DOHH2 (cell line): ENCODE results near the gene GRAMD2B.

Experiments
- H3F3A ChIP-seq: fragments of 200-600 bp; sonication (generic), shearing (Covaris generic); 2 replicates; pipeline ENCODE4 v1.6.0; 2016; ENCODE audit warnings: antibody characterized with exemption, mild to moderate bottlenecking; ENCODE audit not compliant: control insufficient read depth, insufficient read depth
- H3K27ac ChIP-seq: fragments of 200-600 bp; sonication (generic); 2 replicates; pipeline ENCODE4 v1.5.1; 2014; ENCODE audit warnings: low read depth, mild to moderate bottlenecking, low read length, moderate library complexity
- H3K27me3 ChIP-seq: fragments of 200-600 bp; sonication (generic); 2 replicates; pipeline ENCODE4 v1.6.1; 2014; ENCODE audit warnings: mild to moderate bottlenecking, low read length, mixed read lengths; ENCODE audit not compliant: control insufficient read depth
- H3K36me3 ChIP-seq: fragments of 200-600 bp; sonication (generic); 2 replicates; pipeline ENCODE4 v1.6.1; 2014; ENCODE audit warnings: mild to moderate bottlenecking, low read length, moderate library complexity, mixed read lengths; ENCODE audit not compliant: control insufficient read depth
- H3K4me1 ChIP-seq: fragments of 200-600 bp; sonication (generic); 2 replicates; pipeline ENCODE4 v1.6.1; 2014; ENCODE audit warnings: mild to moderate bottlenecking, low read length, mixed read lengths; ENCODE audit not compliant: control insufficient read depth
- H3K4me2 ChIP-seq: fragments of 200-600 bp; sonication (generic); 2 replicates; pipeline ENCODE4 v1.6.0; 2014; ENCODE audit warnings: mild to moderate bottlenecking, low read length, moderate library complexity
- H3K4me3 ChIP-seq: fragments of 200-600 bp; sonication (generic); 2 replicates; pipeline ENCODE4 v1.5.1; 2014; ENCODE audit warnings: mild to moderate bottlenecking, low read length, mixed read lengths
- H3K79me2 ChIP-seq: fragments of 200-600 bp; sonication (generic); 2 replicates; pipeline ENCODE4 v1.6.1; 2014; ENCODE audit warnings: mild to moderate bottlenecking, low read length, mixed read lengths; ENCODE audit not compliant: control insufficient read depth
- H3K9me2 ChIP-seq: fragments of 200-600 bp; sonication (generic); replicated peaks from 2 replicates; pipeline ENCODE4 v1.6.1; 2014; ENCODE audit warnings: mild to moderate bottlenecking, low read length, mixed read lengths; ENCODE audit not compliant: control insufficient read depth
- H3K9me3 ChIP-seq: fragments of 200-600 bp; sonication (generic); 2 replicates; pipeline ENCODE4 v1.6.1; 2014; ENCODE audit warnings: antibody characterized with exemption, low read length, mixed read lengths; ENCODE audit not compliant: control insufficient read depth, insufficient read depth
- H4K20me1 ChIP-seq: fragments of 200-600 bp; sonication (generic); 2 replicates; pipeline ENCODE4 v1.6.0; 2014; ENCODE audit warnings: low read depth, mild to moderate bottlenecking, antibody characterized with exemption, low read length, moderate library complexity; ENCODE audit not compliant: control insufficient read depth, insufficient read depth
- EZH2phosphoT487 ChIP-seq: fragments of 200-600 bp; sonication (generic); IDR thresholded peaks from 2 replicates; pipeline ENCODE4 v1.6.1; 2017; ENCODE audit warnings: borderline replicate concordance, mild to moderate bottlenecking, antibody characterized with exemption, low read length, moderate library complexity, mixed read lengths
- TF ChIP-seq, protein P1 (sequence below): fragments of 200-600 bp; sonication (generic); IDR thresholded peaks from one replicate; pipeline ENCODE4 v1.5.1; 2014; ENCODE audit warnings: antibody characterized with exemption, mild to moderate bottlenecking, low read depth, low read length; ENCODE audit not compliant: poor library complexity, severe bottlenecking

The GRAMD2B gene

DNA sequence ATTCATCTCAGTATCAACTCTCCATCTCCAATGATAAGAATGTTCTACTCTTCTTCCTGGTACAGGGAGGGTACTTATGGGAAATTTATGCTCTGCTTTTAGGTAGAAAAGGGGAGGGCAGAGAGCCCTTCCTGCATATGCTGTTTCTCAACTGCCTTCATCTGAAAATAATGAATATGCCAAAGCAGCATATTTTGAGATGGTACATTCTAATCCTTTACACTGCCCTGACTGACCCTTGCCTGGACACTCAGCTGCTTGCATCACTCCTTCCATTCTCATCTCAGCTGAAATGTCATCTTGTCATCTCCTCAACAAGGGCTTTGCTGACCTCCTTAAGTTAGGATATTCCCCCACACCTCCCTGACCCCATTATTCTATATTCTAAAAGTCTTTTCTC is 103.3 kb downstream of the GRAMD2B start:
- H3F3A ChIP-seq: no peaks in the 10 kb centered on the region
- no peaks in the 10 kb centered on the region for H4K20me1 ChIP-seq
- H3K4me2 ChIP-seq: no peak overlapping the region
- H3K27ac ChIP-seq: no peak overlapping the region
- H3K4me1 ChIP-seq: no peaks in the 10 kb centered on the region
- no peaks in the 10 kb centered on the region for H3K79me2 ChIP-seq
- TF ChIP-seq, protein P1, sequence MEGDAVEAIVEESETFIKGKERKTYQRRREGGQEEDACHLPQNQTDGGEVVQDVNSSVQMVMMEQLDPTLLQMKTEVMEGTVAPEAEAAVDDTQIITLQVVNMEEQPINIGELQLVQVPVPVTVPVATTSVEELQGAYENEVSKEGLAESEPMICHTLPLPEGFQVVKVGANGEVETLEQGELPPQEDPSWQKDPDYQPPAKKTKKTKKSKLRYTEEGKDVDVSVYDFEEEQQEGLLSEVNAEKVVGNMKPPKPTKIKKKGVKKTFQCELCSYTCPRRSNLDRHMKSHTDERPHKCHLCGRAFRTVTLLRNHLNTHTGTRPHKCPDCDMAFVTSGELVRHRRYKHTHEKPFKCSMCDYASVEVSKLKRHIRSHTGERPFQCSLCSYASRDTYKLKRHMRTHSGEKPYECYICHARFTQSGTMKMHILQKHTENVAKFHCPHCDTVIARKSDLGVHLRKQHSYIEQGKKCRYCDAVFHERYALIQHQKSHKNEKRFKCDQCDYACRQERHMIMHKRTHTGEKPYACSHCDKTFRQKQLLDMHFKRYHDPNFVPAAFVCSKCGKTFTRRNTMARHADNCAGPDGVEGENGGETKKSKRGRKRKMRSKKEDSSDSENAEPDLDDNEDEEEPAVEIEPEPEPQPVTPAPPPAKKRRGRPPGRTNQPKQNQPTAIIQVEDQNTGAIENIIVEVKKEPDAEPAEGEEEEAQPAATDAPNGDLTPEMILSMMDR: no peak
- no peak for TF ChIP-seq EZH2phosphoT487
- no peak overlapping the region for H3K4me3 ChIP-seq
- H3K27me3 ChIP-seq: no peaks in the 10 kb centered on the region
- no peaks in the 10 kb centered on the region for H3K36me3 ChIP-seq
- no peaks in the 10 kb centered on the region for H3K9me3 ChIP-seq
- H3K9me2 ChIP-seq: no peaks in the 10 kb centered on the region

DNA sequence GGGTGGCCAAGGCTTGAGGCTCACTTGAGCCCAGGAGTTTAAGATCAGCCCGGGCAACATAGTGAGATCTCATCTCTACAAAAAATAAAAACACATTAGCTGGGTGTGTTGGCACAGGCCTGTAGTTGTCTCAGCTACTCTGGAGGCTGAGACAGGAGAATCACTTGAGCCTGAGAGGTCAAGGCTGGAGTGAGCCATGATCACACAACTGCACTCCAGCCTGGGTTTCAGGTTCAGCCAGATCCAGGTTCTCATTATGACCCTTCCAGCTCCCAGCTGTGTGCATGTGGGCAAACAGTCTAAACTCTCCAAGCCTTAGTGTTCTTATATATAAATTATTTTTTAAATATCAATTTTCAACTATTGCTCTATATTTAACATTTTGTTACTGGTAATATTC is 103.9 kb downstream of the GRAMD2B start:
- Histone ChIP-seq H4K20me1 (no peaks in the 10 kb centered on the region), H3K9me3 (no peaks in the 10 kb centered on the region), H3K27me3 (no peaks in the 10 kb centered on the region), H3K4me3 (no peak overlapping the region), H3K9me2 (no peaks in the 10 kb centered on the region), H3K79me2 (no peaks in the 10 kb centered on the region), H3K36me3 (no peaks in the 10 kb centered on the region), H3F3A (no peaks in the 10 kb centered on the region), H3K4me1 (no peaks in the 10 kb centered on the region), H3K27ac (no peak overlapping the region), H3K4me2 (no peak overlapping the region)
- TF ChIP-seq, protein P1: no peak
- no peak for TF ChIP-seq EZH2phosphoT487

DNA sequence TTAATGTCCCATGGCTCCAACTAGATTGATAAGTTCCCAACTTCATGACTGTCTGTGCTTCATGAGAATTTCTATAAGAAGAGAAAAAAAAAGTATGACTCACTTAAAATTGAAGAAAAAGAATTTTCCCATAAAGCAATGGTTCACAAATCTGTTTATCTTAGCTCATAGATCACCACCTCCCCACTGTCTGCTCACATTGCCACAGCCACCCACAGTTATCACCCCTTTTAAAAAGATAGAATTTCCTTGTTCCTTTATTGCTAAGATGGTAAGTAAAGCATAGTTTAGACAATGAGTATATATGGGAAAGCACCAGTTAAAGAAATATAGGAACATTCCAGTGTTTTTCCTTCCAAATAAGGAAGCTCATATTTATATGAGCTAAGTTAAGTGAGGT is 104.7 kb downstream of the GRAMD2B start:
- no peaks in the 10 kb centered on the region for H4K20me1 ChIP-seq
- no peak overlapping the region for H3K4me3 ChIP-seq
- no peaks in the 10 kb centered on the region for H3F3A ChIP-seq
- H3K27ac ChIP-seq: no peak overlapping the region
- no peaks in the 10 kb centered on the region for H3K27me3 ChIP-seq
- no peak overlapping the region for H3K4me2 ChIP-seq
- H3K36me3 ChIP-seq: no peaks in the 10 kb centered on the region
- no peaks in the 10 kb centered on the region for H3K4me1 ChIP-seq
- no peaks in the 10 kb centered on the region for H3K79me2 ChIP-seq
- H3K9me3 ChIP-seq: no peaks in the 10 kb centered on the region
- no peak for TF ChIP-seq EZH2phosphoT487
- TF ChIP-seq, protein P1: no peak
- H3K9me2 ChIP-seq: no peaks in the 10 kb centered on the region
